NCI-H524 (cell line): ENCODE data around the gene KBTBD8.

Experiments
- DNase-seq, 2 experiments: peaks; one replicate each; lab custom pipeline; 2025; lab: John Stamatoyannopoulos, UW

KBTBD8 gene

DNA sequence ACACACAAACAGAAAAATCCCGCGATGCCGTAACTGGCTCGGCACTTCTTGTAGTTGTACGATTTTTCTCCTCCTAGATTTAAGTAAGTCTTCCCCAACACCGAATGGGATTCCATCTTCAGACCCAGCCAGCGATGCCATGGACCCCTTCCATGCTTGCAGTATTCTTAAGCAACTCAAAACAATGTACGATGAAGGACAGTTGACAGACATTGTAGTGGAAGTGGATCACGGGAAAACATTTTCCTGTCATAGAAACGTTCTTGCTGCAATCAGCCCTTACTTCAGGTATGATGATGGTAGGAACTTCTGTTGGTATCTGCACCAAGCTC, 763 bp downstream of the KBTBD8 start:
- no peak for DNase-seq

DNA sequence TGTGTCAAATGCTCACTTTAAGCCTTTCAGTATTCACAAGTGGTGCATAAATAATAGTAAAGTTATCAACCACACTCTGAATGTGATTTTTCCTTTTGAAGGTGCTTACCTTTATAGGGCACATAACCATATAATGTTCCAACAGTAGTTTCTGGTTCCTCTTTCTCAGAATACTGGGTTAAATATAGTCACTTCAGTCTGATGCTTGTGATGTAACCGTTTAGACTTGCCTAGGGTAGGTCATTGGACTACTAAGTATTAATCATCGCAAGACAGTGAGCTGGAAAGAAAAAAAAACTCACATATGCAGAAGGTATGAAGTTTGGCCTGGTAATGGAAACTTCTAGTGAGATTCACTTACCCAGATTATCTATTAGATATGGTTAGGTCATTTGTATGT, 1.9 kb downstream of the KBTBD8 start:
- DNase-seq = no peak

DNA sequence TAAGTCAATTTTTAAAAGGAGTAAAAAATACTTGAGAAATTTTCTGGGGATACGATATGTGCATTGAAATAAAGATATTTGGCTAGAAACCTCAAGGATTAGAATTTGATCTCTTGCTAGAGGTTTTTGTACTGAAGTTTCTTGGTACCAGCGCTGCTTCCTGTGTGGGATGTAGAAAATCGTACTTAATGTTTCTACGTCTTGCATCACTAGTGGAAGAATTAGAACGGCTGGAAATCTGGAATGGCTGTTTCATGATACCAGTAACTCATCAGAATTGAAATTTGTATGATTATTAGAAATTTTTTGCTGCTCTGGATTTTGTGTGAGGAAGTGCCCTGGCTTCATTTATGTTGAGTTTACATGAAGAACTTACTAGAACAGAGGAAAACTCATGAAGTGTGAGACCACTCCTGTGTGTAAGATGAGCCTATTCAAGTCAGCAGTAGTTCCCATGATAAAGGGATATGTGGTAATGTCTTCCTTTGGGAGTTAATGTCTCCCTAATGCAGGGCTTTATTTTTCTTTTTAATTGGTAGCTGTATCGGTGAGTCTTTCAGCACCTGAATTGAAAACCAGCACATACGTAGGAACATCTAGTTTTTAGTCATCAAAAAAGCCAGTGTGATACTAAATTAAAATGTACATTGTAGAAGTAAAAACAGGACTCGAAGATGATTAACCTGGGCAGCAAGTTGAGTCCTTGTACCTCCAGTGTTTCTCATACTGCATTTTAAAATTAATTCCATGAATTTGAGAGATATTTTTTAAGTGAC, 3.2 kb downstream of the KBTBD8 start:
- no peak for DNase-seq

DNA sequence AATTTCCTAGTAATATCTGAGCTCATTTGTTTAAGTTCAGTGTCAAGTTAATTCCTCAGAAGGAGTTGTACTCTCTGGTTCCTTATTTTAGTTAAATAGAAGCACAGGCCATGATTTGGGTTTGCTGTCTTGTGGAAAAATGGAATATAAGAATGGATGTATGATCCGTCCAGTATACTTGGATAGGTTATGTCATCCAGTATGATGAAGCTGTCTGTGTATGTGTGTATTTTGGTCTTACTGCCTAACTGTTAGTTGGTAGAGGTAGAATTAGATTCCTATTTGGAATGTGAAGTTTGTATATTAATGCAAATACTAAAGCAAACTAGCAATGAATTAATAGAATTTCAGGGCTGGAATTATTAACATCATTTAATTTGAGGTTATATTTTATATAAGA, 7.9 kb downstream of the KBTBD8 start:
- no peak for DNase-seq

DNA sequence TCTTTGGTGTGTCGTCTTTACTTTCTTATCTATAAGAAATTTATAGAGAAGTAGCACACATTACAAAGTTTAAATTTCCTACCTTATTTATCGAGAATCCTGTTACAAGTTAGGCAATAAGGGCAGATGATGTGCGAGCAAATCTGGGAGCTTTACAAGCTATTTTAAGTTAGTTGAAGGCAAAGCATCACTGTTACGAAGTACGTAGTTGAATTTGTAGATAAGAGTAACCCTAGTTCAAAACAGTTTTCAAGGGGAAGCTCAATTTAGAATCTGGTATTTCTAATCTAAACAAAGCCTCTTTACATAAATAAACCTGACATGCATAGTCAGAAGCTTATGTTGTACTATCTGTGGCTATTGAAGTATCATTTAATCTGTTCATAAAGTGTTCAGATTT, 8.4 kb downstream of the KBTBD8 start:
- no peak for DNase-seq

DNA sequence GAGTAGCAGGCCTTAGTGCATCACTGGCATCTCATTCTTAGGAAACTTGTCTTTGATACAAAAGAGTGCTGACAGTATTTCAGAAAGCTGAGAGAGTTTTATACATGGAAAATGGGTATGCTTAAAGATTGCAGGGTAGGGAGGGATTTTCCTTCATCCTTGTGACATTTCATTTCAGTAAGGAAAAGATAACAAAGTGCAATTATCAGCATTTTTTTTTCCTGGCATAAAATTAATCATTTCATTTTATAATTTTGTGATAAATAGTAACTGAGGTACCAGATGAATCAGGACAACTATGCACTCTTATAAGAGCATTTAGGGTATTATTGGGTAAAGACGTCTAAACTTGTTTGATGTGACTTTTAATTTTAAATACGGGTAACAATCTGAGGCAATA, 10.3 kb downstream of the KBTBD8 start:
- DNase-seq = no peak

DNA sequence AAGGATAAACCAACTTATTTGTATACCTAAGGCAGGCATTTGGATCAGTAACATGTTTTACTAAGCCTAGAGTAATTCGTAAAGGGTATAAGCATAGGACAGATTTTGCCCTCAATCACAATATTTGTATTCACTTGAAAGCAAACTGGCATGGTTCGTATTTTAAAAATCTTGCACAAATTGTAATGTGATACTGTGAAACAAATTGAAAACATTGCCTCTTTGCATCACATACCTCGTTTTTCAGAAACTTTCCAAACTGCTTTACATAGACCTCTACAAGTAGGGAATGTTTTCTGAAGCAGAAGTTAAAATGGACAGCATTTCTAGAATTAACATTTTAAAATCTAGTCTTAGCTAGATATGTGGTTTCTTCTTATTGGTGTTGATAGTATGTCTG, 11.6 kb downstream of the KBTBD8 start:
- no peak for DNase-seq

DNA sequence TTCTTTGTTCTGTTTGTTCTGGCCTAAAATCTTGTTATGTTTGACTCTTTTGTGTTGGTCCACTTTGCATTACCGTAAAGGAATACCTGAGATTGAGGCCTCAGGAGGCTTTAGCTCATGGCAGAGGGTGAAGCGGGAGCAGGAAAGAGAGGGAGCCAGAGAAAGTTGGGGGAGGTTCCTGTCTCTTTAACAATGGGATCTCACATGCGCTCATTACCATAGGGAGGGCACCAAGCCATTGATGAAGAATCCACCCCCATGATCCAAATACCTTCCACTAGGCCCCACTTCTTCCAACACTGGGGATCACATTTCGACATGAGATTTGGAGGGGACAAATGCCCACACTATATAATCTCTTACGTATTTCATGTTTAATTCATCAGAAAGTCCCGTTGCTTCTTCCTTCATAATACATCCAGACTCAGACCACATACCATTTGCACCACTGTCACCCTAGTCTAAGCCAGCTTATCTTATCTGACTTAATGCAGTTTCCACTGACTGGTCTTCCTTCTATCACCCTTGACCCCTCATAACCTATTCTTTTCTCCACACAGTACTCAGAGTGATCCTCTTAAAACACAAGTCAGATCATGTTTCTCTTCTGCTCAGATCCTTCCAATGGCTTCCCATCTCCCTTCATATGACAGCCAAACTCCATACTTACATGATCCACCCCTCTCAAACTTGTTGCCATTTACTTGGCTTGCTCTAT, 13.5 kb downstream of the KBTBD8 start:
- DNase-seq = no peak

DNA sequence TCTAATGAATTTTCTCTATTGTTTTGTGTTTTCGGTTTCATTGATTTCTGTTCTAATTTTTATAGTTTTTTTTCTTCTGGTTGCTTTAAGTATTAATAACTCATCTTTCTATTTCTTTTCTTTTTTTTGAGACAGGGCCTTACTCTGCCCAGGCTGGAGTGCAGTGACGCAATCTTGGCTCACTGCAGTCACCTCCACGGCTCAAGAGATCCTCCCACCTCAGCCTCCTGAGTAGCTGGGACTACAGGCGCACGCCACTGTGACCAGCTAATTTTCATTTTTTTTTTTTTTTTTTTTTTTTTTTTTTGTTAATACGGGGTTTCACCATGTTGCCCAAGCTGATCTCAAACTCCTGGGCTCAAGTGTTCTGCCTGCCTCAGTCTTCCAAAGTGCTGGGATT, 14.5 kb downstream of the KBTBD8 start:
- DNase-seq = no peak

DNA sequence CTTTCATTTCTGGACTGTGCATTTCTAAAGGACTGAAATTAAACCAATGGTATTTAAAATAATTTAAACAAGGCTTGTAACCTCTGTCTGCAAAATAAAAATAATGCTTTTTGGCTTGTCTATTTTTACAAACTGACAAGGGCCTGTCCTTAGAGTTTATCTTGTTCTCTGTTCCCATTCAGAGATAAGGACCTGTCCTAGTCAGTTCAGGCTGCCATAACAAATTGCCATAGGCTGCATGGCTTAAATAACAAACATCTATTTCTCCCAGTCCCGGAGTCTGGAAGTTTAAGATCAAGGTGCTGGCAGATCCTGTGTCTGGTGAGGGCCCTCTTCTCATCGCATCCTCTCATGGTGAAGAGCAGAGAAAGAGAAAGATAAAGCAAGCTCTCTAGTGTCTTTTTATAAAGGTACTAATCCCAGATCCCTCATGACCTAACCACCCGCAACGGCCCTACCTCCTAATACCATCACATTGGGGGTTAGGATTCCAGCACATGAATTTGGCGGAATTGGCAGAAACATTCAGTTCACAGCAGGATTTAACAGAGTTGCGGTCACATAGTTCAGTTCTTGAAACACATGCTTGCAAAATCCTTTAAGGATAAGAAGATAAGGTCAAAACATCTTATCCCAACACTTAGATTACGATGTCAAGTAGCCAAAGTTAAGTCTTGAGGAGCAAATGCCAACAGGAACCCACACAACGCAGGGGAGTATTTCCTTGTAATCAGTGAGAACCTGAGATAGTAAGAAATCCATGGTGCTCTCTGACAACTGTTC, 17.8 kb downstream of the KBTBD8 start:
- DNase-seq = no peak

DNA sequence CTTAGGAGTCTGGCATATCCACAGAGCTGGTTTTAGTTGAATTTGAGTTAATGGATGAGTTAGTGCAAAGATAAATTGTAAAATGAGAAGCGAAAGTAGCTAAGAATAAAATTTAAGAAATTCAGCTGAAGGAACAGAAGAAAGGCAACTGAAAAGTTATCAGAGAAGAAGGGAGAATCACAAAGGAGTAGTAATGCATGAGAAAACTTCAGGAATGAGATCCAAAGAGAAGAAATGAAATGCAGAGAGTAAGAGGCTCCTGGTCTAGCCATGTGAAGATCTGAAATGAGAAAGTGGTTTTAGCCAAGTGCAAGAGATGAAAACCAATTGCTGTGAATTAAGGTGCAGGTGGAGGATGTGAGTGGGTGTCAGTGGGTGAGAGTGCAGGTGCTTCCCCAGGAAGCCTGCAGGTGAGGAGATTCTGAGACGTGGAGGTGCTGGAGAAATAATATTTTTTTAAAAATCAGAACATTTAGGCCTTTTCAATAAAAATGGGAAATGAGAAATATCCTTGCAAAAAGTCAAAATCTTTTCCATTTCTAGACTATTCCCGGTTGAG, 18.5 kb downstream of the KBTBD8 start:
- DNase-seq = no peak

DNA sequence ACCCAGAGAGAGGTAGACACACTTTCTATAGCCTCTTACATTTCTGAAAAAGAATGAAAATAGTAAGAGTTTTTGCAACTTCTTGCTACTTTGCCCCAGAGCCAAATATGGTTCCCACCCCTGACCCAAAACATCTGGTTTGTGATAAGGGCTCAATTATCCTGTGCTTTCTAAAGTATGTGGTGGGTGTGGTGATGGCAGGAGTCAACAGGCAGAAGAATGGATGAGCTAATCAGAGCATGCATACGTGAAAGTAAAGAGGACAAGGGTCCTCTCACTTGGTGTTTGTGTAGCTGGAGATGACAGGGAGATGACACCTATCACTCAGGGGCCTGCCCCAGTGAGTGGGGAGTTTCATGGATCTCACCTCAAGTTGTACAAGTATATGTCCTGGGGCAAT, 19.1 kb downstream of the KBTBD8 start:
- no peak for DNase-seq

DNA sequence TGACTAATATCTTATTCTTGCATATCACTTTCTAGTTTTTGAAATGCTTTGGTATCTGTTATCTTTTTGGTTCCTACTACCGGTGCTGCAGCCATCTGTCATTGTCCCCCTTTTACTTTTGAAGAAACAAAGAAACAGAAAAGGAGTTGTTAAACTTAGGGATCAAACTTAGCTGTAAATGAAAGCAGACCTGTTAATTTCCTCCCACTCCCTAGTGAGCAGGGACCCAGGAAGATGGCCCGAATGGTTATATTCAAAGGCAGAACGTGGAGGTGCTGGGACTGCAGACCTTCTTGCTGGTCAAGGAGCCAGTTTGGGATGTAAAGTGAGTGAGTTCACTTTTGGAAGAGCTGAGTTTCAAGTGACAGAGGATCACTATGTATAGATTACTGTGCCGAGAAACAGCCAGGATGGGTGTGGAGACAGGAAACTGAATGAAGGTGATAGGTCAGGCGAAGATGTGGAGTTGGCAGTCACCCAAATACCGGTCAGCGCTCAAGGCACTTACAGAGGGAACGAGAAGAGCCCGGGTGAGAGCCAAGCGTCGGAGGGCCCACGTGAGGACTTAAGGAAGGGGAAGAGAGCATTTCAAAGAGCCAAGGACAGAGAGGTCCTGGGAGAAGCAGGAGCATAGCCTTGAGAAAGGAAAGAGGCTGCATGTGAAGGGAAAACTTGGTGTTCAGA, 20.1 kb downstream of the KBTBD8 start:
- no peak for DNase-seq

DNA sequence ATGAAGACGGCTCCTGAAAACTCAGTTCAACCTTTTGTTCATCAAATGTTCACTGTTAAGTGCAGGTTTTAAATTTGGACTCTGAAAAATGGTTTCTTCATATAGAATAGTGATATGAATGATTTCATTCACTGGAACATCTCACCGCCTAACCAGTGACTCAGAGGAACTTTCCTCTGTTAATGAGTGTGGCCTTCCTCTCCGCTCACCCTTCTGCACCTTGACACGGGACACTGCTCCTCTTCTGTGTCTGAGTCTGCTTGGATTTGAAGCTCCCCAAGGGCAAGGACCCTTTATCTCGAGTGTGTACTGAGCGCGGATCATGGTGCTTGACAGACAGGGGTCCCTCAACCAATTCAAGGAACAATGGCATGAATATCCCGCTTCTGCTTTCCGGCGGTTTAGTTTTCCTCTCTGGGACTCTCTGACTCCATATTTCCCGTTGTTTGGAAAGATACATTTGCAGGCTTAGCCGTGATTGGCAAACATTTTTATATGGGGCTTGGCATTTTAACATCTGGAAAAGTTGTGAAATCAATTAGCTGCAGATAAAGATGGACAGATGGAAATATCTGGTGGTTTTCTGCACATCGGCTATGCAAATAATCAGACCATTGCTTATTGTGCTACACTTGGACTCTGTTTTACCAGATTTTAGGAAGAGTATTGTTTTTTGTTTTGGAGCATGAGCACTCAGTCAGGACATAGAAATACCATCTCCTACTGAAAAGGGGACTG, 20.9 kb downstream of the KBTBD8 start:
- no peak for DNase-seq

DNA sequence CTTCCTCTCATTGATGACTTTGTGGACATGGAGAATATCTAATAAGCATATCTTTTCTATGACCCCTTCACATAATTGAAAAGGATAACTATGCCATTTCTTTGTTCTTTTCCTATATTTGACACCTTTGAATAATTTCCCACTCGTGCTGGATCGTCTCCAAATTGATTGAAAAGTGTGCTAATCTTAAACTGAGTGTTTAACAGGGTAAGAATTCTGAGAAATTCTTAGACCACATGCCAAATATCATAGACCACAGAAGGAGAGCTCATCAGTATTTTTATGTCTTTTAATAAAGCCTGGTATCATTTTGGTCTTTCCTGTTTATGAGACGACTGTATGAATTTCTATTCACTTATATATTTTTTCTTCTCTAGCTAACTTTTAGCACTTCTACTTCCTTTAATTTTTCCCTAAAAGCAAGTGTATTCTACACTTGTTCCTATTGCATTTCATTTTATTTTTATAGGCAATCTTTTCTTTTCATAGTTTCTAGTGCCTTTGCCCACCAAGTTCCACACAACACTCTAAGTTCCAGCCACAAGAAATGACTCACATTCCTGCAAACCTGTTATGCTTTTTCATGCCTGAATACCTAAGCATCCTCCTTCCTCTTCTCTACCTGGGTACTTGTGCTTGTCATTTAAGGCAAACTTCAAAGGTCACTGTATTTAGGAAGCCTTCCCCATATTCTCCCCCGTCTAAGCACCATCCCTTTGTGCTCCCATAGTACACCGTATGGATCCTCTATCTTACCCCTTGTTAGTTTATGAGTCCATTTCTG, 30.1 kb downstream of the KBTBD8 start:
- no peak for DNase-seq

DNA sequence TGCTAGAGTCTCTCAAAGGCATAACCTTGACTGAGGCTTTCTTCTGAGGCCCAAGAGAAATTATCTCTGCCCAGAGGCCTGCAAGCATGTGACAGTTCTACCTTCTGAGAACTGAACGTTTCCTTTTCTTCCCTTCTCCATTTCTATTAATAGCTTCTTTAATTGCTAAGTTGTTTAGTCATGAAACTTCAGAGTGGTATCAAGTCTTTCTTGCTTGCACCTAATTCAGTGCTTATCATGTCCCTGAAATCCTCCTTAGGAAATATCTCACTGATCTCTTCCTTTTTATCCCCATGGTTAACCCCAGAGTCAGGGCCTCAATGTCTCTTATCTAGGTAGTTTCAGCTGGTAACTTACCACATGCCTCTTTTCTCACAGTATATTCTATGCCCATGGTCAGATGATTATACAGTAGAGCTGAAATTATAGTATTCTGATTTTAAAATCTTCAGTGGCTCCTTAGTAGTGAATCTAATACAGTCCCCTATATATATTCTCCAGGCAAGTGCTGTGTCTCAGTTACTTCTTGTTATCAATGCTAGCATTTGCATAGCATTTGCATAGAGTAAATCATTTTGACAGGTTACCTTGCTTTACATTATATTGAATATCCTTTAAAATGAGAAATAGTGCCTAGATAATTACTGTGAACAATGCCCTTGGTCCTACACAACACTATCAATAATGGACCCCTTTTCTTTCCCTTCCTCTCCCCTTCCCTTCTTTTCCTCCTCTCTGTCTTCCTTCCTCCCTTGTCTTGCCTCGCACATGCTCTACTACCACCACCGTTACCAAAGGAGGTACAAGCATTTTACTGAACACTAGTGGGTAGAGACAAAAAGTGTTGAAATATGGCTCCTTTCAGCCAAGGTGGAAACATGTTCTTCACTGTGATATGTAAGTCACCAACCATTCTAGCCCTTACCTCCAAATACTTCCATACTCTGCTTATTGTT, 33.0 kb downstream of the KBTBD8 start:
- DNase-seq = no peak

DNA sequence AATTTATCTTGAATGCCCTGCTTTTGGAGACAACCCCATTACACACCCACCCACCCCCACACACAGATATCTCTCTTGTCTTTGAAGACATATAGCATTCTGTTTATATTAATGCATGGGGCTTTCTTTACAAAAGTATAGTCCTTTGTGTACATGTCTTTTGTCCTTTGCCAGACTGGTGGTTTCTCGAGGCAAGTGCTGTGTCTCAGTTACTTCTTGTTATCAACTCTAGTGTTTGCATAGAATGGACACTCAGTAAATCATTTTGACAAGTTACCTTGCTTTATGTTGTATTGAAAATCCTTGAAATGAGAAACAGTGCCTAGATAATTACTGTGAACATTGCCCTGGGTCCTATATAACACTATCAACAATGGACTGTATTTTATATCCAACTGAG, 33.9 kb downstream of the KBTBD8 start:
- DNase-seq = no peak

DNA sequence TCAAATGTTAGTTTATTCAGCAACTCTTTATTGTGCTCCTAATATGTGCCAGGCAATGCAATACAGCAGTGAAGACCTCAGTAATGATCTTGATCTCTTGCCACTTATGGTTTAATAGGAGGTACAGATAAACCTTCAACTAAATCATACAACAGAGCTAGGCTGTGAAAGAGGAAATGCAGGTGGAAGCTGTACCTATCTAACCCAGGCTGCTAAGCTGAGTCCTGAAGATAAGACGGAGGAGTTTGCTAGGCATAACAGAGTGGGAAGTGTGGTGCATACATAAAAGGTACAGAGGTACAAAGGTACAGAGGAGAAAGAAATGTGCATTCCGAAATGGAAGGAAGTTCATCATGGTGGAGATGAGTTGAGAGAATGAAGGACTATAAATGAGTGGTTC, 35.0 kb downstream of the KBTBD8 start:
- DNase-seq = no peak

DNA sequence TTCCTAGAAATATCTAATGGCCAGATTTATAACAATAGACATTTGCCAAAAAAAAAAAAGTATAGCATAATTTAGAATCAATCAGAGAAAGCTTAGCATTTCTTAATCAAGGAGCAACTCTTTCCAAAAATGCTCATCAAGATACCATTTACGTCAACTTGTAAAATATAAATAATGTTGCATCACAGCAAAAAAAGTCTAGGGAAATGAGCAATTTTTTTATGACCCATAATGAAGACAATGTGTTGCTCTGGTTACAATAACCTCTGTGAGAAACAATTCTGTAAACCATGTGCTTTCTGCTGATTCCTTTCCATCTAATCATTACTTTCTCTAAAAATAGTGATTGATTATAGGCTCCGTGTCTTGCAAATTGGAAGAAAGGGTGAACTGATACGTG, 36.3 kb downstream of the KBTBD8 start:
- no peak for DNase-seq

DNA sequence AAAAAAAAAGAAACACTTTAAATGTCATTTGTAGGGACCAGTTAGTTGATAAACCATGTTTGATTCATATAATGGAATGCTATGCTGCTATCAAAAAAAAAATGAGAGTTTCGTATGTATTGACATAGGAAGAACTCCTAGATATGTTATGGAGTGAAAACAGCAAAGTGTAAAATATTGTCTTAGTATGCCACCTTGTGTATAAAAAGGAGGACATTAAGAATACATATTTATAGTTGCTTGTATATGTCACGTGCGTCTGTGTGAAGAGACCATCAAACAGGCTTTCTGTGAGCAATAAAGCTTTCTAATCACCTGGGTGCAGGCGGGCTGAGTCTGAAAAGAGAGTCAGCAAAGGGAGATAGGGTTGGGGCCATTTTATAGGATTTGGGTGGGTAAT, 39.5 kb downstream of the KBTBD8 start:
- DNase-seq = no peak
